GM19463 (cell line): ENCODE data around the gene NCF2.
A peak's percentile ranks its signal among the peaks of the same experiment; 100 is the strongest.

Experiments
- ATAC-seq: cut with Tn5 transposase; IDR thresholded peaks from one replicate; pipeline ENCODE4 v1.9.1; 2021; ENCODE audit warnings: mild to moderate bottlenecking, moderate library complexity; ENCODE audit not compliant: unreplicated experiment

Gene NCF2

DNA sequence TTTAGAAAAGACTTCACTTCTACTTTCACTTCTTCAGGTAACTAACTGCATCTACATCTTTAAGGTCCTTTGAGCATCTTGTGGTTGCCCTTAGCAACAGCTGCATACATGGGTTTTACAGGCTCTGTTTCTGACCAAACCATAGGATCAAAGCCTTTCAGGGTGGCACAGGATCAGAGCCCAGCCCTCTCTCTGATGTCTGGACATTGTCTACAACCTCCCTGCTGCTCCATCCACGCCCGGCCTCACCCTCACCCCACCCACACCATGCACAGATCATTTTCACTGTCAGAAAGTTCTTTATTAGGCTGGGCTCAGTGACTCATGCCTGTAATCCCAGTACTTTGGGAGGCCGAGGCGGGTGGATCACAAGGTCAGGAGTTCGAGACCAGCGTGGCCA is 5.2 kb downstream of the NCF2 start:
- ATAC-seq, result no peak

DNA sequence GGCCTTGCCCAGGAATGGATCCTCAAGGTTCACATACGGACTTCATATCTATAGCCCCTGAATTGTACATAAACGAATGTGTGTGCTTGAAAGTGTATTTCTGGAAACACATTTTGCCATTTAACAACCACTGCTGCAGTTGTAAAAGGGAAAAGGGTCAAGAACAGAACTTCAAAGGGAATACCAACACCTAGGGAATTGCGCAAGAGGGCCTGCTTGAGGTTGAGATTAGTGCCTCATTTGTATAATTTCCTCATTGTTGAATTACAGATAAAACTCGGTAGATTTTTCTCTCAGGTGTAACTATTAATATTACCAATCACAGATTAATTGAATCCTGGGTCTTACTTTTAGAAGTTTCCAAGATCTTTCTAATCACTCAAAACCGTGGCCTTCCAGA is 6.1 kb downstream of the NCF2 start:
- no peak for ATAC-seq

DNA sequence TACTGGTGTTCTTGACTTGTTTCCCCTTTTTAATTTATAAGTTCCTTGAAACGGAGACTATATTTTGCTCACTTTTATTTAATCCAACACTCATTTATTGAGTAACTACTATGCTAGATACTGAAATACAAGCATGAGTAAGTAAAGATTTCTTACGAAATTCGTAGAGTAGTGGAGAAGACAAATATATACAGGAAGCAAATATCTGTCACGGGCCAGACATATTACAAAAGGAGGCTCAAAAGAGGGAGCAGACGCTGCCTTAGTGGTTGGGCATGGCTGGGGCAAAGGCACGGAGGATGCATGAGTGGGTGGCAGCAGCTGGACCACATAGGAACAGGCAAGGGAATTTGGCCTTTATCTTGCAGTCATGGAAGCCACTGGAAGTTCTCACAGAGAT is 6.8 kb downstream of the NCF2 start:
- no peak for ATAC-seq

DNA sequence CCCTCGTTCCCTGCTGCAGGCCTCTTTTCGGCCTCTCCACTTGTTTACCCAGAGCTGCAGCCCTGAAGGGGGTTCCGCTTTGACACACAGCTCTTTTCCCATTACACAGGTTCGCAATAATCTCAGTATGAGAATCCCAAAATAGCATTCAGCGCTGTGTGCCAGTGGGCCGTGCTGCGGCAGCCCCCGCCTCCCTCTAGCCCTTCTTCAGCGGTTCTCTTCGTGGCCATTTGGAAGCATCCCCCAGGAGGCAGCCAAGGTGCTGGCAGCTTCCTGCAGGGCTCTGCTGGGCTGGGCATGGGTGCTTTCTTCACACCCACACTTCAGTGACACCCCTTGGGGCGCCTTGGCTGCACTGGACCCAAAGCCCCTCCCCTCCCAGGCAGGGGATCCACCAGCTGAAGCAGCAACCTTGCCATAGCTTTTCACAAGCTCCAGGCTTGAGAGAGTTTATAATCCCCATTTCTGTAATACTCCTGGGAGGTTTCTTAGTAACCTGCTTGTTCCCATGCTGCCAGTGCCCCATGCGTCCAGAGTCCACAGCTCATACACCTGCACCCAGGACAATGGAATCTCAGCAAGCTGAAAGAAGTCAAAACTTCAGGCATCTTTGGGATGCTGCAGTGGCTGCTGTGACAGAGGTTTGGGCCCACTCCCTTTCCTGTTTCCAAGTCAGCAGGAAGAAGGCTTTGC is 8.1 kb downstream of the NCF2 start:
- ATAC-seq, result no peak

DNA sequence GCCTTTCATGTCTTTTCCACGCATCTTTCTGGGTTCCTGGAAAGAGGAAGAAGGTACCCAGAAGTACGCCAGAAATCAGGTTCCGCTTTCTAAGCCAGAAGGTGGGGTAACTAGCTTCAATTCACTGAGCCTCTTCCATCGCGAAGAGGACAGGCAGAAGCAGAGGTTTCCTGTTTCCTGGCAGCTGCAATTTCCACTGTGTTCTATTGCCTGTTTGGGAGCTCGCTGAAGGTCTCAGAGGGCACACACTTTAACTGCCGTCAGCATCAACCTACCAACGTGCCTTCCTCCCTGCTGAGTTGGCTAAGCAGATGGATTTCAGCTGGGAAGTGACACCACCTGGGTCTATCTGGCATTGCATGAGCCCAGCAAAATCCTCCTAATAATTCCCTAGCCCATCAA is 10.0 kb downstream of the NCF2 start:
- peak; percentile 52 for ATAC-seq

DNA sequence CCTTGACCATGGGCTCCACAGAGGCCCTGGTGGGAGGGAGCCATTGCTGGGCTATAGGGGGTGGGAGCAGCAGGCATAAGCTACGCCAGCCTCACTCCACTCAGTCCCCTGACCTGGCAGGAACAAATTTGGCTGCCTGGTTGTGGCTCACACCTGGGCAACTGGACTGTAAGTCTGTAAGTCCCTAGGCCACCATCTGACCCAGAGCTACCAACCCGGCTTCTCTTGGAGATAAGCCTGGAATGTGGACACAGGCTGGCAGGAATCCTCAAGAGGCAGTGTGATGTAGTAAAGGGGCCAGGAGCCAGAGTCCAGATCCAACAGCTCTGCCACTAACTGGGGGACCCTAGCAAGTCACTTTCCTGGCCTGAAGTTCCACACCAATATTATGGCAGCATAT is 11.4 kb downstream of the NCF2 start:
- no peak for ATAC-seq

DNA sequence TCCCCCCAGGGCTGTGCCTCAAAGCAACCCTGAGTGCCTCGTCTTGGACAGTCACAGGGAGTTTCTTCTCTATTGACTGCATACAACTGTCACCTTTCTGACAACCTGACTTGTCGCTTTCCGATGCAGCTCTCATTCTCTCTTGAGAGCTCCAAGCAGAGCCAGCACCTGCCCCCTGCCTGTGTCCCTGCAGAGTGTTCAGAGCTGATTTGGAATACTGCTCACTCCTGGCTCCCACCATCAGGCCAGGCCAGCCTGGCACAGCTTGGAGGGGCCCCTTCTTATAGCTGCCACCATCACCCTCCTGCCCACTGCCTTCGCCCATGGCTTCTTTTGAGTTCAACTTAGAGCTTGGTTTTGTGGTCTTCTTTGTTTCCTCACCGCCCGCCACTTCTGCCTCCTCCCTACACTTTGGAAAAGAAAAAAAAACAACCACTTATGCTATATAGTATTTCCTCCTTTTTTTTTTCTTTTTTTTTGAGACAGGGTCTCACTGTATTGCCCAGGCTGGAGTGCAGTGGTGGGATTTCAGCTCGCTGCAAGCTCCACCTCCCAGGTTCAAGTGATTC is 12.3 kb downstream of the NCF2 start:
- ATAC-seq, result no peak

DNA sequence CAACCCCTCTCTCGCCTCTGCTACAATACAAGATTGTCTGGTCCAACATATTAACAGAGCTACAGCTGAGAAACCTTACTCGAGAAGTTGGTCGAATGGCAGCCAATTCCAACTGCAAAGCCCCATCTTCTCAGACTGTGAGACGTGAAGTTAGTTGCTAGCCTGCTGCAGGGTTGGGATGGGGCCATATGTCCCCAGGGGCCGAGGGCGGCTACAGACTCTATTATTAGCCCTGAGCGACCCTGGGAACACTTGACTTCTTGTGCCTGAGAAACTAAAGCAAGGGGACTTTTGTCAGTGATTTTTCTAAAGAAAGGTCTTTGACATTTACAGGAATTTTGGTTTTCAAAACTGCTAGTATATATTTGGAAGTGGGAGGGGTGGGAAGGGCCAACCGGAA is 13.7 kb downstream of the NCF2 start:
- no peak for ATAC-seq

DNA sequence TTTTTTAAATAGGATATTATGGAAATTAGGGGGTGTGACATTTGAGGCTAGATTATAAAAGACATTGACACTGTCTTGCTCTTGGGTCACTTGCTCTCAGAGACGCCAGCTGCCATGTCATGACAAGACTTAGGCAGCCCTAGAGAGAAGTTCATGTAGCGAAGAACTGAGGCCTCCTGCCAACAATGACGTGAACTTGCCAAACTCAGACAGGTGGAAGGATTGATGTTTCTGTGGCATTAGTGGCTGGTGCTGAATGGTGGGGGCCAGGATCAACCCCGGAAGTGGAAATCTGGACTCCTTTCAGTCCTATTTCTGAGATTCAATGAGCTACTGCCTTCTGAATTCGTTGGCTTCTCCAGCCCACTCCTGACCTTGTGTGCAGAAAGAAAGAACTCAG is 14.7 kb downstream of the NCF2 start:
- ATAC-seq, result no peak

DNA sequence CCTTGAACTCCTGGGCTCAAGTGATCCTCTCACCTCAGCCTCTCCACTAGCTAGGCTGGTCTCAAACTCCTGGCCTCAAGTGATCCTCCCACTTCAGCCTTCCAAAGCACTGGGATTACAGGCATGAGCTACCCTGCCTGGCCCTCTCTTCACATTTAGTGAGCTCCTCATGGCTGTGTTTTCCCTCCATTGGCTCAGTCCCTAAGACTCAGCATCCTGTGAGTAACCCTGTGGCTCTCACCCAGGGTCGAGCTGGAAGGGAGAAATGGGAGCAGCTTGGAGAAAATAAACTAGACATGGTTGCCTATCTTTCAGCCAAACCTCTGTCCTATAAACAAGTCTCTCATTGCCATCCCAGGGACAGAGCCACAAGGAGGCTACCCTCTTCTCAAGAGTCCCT is 17.5 kb downstream of the NCF2 start:
- ATAC-seq, result no peak

DNA sequence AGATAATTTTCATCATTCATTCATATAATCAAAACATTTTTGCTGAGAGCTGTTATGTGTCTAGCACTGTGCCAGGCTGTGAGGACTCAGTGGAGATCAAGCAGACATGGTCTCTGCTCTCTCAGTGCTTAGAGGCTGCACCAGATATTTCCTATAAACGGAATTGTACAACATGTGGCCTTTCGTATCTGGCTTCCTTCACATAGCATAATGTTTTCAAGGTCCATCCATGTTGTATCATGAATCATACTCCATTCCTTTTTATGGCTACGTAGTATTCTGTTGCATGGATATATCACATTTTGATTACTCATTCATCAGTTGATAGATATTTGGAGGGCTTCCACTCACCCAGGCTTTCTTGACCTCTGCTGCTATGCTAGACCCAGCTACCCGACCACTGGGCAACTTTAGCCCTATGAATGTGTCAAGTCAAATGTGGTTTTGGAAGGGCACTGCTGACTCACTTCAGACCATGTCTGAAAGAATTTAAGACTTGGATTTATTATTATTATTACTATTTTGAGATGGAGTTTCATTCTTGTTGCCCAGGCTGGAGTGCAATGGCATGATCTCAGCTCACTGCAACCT is 18.5 kb downstream of the NCF2 start:
- no peak for ATAC-seq

DNA sequence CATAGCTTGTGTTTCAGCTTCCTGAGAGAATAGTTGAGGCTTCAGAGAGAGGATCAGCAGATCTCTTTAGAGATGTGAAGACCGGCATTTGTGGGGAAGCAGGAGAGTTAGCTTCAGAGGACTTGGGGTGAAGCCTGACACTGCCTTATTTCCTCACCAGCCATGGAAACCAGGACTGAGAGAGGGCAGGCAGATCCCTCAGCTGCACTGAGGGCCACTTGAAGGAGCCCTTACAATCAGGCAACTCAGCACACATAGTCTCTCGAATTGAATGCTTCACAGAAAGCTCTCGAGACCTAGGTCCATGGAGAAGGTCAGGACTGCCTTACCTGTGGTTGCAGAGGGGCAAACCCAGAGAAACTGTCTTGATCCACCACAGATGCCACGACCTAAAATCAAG is 19.8 kb downstream of the NCF2 start:
- ATAC-seq, result no peak

DNA sequence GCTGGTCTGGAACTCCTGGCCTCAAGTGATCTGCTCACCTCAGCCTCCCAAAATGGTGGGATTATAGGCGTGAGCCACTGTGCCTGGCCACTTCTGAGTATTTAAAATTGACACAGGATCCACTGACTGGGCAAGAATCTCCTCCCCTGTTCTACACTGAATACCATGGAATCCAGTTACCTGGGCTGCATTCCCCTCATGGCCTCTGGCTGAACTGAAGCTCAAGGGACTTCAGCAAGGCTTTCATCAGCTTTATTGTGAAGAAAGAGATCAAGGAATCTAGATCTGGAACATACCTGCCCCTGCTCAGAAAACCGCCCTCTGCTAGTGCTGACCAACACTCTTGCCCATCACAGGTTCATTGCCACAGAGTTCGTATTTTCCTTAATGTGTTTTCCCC is 20.5 kb downstream of the NCF2 start:
- ATAC-seq, result no peak

DNA sequence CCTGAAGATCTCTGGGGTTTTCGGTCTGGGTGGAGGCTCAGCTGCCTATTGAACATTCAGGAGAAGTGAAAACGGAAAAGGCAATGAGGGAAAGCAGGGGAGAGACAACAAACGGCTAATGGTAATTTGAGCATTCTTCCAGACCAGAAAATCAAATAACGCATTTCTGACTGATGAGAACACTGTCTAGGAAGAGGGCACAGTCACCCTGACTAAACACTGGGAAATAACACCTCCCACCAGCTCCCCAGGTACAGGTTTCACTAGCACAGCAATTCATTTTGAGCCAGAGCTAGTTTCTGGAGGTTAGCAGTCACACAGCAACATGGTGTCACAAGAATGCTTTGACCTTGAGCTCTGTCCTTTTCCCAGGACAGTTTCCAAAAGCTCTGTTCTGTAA is 21.1 kb downstream of the NCF2 start:
- ATAC-seq, result no peak

DNA sequence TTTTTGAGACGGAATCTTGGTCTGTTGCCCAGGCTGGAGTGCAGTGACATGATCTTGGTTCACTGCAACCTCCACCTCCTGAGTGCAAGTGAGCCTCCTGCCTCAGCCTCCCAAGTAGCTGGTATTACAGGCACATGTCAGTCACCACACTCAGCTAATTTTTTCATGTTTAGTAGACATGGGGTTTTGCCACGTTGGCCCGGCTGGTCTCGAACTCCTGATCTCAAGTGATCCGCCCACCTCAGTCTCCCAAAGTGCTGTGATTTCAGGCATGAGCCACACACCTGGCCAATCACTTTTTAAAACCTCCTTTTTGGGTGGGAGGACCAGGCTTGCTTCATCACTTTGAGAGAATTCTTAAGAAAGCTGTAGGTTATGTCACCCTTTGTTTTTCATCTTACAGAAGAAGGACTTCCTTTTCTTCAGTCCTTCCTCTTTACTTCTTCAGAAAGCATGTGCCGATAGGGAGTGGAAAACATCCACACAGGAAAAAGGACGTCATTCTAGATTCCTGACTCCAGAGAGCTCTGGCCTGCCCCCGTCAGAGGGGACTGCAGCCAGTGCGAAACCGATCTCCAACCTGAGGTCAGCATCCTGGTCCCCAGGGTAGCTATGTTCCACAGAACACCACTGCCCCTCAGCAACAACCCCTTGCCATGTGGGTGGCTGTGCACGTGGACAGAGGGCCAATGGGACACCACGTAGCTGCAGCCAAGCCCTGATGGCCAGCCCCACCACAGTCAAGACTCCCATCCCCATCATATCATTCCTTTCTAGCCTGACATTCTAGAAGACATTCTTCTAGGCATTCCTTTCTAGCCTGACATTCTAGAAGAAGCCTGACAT is 21.9 kb downstream of the NCF2 start:
- no peak for ATAC-seq

DNA sequence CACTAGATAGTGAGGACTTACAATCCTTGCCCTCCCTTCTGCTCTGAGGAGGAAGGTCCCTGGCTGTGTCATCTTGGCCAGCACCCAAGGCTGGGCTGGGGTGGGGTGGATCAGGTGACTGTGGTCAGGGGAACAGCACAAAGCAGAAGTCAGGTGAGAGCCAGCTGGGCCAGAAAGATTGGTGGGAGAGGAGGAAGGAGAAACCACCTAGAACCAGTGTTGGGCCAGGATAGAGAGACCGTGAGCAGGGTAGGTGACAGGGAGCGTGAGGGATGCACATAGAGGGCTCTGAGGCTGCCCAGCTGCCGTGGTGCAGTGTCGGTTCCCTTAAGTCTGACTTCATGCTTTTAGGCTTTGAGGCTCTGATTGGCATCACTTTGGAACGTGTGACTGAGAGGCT is 22.7 kb downstream of the NCF2 start:
- ATAC-seq, result peak; percentile 83

DNA sequence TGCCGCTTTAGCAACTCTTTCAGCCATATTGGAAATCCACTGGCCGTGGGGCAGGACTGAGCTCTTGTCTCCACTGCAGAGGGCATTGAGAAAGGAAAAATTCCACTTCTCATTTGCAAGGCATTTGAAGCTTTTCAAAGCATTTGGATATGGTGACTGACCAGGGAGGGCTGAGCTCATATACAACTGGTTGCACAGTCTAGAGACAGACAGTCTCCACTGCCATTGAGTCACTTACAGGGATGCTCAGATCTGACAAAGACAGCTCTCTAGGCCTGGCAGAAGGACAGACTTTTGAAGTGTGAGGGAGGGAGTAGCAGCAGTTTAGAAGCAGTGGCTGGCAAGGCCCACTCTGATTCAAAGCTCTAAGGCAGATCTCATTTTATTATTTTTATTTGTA is 24.2 kb downstream of the NCF2 start:
- ATAC-seq, result no peak

DNA sequence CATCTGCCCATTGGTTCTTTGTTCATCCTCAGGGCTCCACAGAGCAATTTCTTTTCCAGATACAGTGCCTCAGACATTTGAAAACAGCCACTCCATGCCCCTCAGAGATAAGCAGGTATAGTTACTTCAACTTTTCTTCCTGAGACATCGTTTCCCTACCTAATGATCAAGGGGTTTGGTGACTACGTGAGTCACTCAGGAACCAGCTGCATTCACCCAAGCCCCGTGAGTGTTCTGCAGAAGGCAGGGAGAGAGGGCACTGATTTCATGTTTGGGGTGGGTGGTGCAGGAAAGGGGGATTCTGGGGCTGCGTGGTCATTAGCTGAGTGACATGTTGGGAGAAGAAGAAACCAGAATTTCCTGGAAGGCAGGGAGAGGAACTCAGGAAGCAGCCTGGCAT is 25.0 kb downstream of the NCF2 start:
- no peak for ATAC-seq

DNA sequence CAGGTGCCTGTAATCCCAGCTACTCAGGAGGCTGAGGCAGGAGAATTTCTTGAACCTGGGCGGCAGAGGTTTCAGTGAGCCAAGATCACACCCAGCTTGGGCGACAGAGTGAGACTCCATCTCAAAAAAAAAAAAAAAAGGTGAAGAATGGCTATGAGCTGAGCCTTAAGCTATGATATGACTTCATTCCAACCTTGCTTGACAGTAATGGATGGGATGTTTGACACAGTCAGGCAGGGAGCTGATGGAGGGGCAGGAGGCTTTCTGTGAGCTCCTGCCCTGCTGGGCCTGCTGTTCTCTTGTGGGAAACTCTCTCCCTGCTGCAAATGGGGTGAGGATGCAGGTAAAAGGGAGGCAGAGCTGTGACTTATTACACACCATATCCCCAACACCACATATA is 27.6 kb downstream of the NCF2 start:
- no peak for ATAC-seq

DNA sequence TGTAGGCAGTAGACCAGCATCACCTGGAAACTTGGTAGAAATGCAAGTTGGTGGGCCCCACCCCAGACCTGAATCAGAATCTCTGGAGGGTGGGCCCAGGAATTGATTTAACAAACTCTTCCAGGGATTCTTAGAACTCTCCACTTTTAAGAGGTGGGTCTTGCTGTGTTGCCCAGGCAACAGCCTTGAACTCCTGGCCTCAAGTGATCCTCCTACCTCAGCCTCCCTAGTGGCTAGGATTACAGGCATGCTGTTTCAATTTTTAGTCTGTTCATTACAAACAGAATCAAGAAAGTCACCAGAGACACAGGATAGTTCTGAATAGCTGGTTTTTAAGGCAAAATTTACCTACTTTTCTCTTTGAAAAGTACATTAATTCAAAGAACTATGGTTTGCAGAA is 31.2 kb downstream of the NCF2 start:
- no peak for ATAC-seq

DNA sequence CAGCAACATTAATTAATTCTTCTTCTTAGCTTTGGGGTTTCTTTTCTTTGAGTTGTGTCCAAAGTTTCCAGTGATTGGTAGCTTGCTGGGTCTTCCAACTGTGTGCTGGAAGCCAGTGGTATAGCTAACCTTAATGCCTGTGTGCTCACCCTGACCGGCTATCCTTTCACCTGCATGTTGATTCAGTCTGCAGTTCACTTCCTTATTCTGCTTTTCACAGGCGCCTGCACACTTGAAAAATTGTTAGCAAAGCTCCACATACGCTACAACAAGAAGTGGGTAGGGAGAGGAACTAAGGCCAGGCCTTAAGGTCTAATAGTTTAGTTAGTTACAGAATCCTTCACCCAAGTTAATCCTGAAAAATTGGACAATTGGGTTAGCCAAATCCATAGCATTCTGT is 35.7 kb downstream of the NCF2 start:
- ATAC-seq, result no peak

DNA sequence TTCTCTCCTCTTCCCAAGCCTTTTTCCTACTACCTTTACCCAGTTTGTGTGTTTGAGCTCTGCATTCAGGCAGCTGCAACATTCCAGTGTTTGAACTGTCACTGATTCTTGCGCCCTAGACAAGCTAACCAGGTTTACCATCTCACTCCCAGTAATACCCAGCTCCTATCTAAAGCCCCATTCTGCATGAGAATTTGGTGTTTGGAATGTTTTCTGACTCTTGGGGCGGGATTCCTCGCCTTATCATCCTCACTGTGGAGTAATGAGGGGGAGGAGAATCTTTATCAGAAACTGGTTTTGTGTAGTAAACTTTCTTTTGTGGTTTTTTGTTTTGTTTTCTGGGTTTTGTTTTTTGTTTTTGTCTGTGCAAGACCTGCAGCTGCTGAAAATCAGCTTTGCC is 36.5 kb downstream of the NCF2 start:
- no peak for ATAC-seq
